ENCODE results near the gene EVA1B. TPM values are rescaled to one million over a fixed set of nuclear protein-coding genes. Genes with fewer than 3 reads are reported as not detected.
A peak's percentile ranks its signal among the peaks of the same experiment; 100 is the strongest.

EVA1B gene
- total and polyA plus RNA-seq, 2 of the 13 experiments (the other 11 are each of a cell fraction or from before 2014, with no cell fraction given), result 3.9 to 6.6 TPM

GRCh38 chr1:36285443-36286101 is 37.9 kb downstream of the EVA1B start (continued):
- TF ChIP-seq, protein P1, sequence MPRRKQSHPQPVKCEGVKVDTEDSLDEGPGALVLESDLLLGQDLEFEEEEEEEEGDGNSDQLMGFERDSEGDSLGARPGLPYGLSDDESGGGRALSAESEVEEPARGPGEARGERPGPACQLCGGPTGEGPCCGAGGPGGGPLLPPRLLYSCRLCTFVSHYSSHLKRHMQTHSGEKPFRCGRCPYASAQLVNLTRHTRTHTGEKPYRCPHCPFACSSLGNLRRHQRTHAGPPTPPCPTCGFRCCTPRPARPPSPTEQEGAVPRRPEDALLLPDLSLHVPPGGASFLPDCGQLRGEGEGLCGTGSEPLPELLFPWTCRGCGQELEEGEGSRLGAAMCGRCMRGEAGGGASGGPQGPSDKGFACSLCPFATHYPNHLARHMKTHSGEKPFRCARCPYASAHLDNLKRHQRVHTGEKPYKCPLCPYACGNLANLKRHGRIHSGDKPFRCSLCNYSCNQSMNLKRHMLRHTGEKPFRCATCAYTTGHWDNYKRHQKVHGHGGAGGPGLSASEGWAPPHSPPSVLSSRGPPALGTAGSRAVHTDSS (CRISPR knock-in tag; conservative IDR thresholded peaks at IDR 0.05), result no peak
- TF ChIP-seq, protein P2, sequence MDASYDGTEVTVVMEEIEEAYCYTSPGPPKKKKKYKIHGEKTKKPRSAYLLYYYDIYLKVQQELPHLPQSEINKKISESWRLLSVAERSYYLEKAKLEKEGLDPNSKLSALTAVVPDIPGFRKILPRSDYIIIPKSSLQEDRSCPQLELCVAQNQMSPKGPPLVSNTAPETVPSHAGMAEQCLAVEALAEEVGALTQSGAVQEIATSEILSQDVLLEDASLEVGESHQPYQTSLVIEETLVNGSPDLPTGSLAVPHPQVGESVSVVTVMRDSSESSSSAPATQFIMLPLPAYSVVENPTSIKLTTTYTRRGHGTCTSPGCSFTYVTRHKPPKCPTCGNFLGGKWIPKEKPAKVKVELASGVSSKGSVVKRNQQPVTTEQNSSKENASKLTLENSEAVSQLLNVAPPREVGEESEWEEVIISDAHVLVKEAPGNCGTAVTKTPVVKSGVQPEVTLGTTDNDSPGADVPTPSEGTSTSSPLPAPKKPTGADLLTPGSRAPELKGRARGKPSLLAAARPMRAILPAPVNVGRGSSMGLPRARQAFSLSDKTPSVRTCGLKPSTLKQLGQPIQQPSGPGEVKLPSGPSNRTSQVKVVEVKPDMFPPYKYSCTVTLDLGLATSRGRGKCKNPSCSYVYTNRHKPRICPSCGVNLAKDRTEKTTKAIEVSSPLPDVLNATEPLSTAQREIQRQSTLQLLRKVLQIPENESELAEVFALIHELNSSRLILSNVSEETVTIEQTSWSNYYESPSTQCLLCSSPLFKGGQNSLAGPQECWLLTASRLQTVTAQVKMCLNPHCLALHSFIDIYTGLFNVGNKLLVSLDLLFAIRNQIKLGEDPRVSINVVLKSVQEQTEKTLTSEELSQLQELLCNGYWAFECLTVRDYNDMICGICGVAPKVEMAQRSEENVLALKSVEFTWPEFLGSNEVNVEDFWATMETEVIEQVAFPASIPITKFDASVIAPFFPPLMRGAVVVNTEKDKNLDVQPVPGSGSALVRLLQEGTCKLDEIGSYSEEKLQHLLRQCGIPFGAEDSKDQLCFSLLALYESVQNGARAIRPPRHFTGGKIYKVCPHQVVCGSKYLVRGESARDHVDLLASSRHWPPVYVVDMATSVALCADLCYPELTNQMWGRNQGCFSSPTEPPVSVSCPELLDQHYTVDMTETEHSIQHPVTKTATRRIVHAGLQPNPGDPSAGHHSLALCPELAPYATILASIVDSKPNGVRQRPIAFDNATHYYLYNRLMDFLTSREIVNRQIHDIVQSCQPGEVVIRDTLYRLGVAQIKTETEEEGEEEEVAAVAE (CRISPR knock-in tag; IDR thresholded peaks at IDR 0.05; ENCODE audit: borderline replicate concordance), result no peak
- TF ChIP-seq ZNF205 (CRISPR knock-in tag; IDR thresholded peaks at IDR 0.05) (no peak), GATAD2A (CRISPR knock-in tag; IDR thresholded peaks at IDR 0.05) (no peak), ZNF75D (CRISPR knock-in tag; IDR thresholded peaks at IDR 0.05; ENCODE audit: borderline replicate concordance) (no peak), AKNA (CRISPR knock-in tag; IDR thresholded peaks at IDR 0.05; ENCODE audit: borderline replicate concordance) (no peak), TOE1 (CRISPR knock-in tag; IDR thresholded peaks at IDR 0.05) (no peak), ASH2L (IDR thresholded peaks at IDR 0.05; ENCODE audit: insufficient read length, low read depth, low read length) (peak; percentile 45), SMC3 (IDR thresholded peaks at IDR 0.05; ENCODE audit: low read length) (peak; percentile 85), ZGPAT (CRISPR knock-in tag; IDR thresholded peaks at IDR 0.05) (0 out of 2 replicates have a peak, but pooled peaks have one; percentile 17), TFDP1 (CRISPR knock-in tag; IDR thresholded peaks at IDR 0.05; ENCODE audit: borderline replicate concordance) (no peak)
- TF ChIP-seq, protein P3, sequence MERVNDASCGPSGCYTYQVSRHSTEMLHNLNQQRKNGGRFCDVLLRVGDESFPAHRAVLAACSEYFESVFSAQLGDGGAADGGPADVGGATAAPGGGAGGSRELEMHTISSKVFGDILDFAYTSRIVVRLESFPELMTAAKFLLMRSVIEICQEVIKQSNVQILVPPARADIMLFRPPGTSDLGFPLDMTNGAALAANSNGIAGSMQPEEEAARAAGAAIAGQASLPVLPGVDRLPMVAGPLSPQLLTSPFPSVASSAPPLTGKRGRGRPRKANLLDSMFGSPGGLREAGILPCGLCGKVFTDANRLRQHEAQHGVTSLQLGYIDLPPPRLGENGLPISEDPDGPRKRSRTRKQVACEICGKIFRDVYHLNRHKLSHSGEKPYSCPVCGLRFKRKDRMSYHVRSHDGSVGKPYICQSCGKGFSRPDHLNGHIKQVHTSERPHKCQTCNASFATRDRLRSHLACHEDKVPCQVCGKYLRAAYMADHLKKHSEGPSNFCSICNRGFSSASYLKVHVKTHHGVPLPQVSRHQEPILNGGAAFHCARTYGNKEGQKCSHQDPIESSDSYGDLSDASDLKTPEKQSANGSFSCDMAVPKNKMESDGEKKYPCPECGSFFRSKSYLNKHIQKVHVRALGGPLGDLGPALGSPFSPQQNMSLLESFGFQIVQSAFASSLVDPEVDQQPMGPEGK (CRISPR knock-in tag; IDR thresholded peaks at IDR 0.05), result 0 out of 2 replicates have a peak, but pooled peaks have one; percentile 23
